Activated T-helper 1 cell treated with anti-CD3 and anti-CD28 coated beads, Interleukin-2, amount 50 U/mL, for 16 hours (primary cell): ENCODE results near the gene ITGB4.
"Not testable (repeated sequence)": the region's sequence is repeated elsewhere in the genome, so short reads cannot be mapped to it uniquely, and the experiment has no call there.

Experiments
- DNase-seq, 2 donors: peaks; one replicate each; pipeline ENCODE4 v3.0.0-alpha.2; 2020; ENCODE audit warnings: low read depth in 1 of 2, low spot score in 1 of 2

Gene ITGB4

GRCh38 chr17:75769536-75769935 lies 48.3 kb downstream of the ITGB4 start:
- DNase-seq: no peak

- DNase-seq: no peak
These were observed 50.3 kb downstream of the ITGB4 start for GRCh38 chr17:75771334-75772281.

- DNase-seq: no peak
These were observed 52.0 kb downstream of the ITGB4 start for GRCh38 chr17:75773121-75773807.

DNA sequence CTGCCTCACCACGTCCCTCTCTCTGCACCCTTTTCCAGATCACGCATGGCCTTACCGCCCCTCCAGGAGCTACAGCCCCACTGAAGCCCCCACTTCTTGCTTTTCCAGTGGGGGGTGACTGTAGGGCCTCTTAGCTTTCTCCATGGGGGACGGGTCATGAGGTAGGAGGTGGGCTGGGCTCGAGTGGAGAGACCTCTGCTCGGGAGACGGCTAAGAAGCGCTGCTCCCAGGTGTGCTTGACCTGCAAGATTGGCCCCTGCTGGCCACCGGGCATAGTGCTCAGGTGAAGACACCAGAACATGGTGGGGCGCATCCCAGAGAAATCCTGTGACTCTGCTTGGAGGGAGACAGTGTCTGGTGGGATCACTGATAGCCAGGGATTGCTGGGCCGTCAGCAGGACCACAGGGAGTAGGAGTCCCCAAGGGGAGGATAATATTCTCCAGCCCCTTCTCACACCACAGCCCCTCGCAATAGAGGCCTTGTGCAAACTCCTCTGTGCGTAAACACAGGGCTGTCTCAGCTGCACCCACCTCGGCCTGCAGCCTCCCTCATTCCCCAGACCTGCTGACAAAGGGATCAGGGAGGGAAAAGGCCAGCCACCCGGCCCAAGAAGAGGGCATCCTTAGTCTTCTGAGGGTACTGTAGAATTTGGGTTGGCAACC lies 52.7 kb downstream of the ITGB4 start:
- no peak for DNase-seq

DNA sequence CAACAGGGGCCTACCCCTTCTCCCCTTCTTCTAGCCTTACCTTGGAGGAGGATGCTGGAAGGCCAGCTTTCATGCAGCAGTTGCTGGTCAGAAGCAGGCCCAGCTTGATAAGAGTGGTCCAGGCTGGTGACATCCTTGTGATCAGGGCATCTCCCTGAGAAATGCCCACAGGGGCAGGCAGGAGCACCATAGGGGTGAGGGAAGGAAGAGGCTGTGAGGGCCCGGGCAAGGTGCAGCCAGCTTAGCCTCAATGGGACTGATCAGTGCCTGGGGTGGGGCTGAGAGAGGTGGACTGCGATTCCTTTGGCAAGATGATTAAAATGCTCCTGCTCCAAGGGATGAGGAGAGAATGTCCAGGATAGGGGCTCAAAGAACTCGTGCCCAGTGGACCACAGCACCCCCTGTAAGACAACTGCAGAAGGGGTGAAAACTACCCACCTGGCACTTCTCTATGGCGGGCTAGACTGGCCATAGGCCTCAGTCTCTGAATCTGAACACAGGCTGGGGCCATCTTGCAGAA lies 53.3 kb downstream of the ITGB4 start:
- no peak for DNase-seq

- DNase-seq: no peak
These were observed 53.9 kb downstream of the ITGB4 start for GRCh38 chr17:75774991-75775668.

- DNase-seq: no peak
These were observed 55.4 kb downstream of the ITGB4 start for GRCh38 chr17:75776386-75777295.

GRCh38 chr17:75777296-75777922 lies 56.1 kb downstream of the ITGB4 start:
- no peak for DNase-seq

DNA sequence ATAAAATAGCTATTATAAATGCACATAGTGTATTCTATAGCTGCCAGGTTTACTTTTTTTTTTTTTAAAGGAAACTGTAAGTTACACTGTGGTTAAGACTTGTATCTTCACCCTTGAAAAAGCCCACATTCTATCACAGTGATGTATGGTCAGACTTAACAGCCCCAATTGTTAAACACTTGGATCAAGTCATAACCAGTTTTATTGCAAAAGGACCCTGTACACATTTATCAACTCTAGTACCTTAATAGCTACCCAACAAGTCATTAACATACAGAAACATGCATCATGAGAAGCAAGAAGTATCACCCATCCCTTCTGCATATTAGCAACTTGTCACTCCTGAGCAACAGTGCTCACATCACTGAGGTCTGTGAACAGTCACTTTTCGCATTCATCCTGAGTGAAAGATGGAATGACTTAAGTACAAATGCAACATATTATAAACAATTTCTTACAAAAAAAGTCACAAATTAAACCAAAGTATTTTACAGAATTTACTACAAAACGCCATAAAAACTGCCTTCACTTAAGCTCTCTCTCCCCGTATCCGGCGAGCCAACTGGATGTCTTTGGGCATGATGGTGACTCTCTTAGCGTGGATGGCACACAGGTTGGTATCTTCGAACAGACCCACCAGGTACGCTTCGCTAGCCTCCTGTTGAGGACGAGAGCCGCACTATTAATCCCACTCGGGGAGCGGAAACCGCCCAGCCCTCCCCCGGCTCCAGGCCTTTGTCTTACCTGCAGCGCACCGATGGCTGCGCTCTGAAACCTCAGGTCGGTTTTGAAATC lies 57.0 kb downstream of the ITGB4 start:
- not testable (repeated sequence) for DNase-seq

GRCh38 chr17:75778861-75779249 lies 57.6 kb downstream of the ITGB4 start:
- DNase-seq: no peak

DNA sequence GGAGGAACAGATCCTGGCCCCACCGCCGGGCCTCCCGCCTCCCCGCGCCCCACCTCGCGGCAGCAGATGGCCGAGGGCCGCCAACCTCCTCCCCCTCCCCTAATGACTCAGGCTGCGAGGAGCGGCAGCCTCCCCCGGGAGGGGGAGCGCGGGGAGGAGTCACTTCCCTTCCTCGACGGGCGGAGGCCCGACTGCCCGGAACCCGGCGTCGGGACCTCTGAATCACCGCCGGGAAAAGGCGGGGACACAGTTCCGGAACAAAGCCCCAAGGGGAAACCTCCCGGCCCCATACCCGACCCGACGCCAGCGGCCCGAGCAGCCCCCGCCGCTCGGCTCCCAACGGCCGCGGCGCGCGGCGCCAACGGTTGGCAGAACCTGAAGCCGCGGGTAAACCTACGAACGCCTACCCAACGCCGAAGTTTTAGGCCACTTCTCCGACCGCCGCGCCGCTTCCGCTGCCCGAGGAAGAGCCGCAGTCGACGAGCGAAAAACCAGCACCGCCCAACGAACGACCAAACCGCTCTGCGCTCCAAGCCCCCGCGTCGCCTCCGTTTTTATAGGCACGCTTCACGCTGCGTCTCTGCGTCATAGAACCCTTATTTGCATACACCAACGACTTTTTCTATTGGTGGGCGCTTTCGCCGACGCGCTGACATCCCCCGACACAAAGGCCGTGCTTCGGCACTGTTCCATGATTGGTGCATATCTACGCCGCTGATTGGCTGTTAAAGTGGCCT lies 58.2 kb downstream of the ITGB4 start:
- DNase-seq: peak; percentile 88 to 92

DNA sequence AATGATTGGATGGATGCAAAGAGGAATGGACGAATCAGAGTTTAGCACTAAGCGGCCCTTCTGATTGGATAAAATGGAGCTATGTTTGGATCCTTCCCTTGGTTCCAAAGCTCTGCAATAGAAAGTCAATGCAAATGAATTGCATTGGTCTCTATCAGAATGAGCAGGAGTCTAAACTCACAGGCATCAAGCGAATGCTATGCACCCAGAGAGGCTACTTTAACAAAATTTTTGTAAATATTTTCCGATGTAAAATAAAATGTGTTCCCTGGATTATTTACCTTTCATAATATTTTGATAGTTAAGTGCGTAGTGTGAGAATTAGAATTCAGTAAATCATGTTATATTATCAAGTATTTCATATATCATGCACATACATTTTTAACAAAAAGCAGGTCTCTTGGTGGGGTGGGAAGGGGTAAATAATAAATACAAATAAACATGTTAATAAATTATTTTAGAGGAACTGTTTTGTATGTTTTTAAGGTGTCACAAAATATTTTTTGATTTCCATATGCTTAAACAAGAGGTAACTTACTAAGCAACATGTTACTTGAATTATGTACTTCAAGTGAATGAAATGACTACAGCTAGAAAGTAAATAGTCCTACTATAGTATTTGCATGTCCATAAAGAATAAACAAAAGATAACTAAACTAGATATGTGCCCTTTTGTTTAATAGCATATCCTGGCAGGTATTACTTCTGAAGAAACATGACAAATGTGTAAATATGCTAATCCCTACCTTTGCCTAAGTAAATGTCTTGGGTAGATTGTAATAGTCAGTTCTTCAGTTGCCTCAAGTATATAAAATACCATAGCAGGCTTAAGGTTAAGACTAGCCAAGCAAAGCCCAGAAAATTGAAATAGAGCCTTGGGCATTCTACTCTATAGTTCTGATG lies 59.0 kb downstream of the ITGB4 start:
- no peak for DNase-seq

- DNase-seq: no peak
These were observed 62.0 kb downstream of the ITGB4 start for GRCh38 chr17:75783069-75783783.

- DNase-seq: no peak
These were observed 62.7 kb downstream of the ITGB4 start for GRCh38 chr17:75783803-75784472.

- peak; percentile 90 to 91 for DNase-seq
These were observed 63.3 kb downstream of the ITGB4 start, which contains the start of gene UNK for GRCh38 chr17:75784473-75785015. UNK (plus strand) TSS chr17:75784806; CDS start chr17:75784881, 75 bp downstream.
